Endothelial cell of umbilical vein (primary cell): ENCODE data around the gene CNTFR. TPM values are rescaled to one million over a fixed set of nuclear protein-coding genes. Genes with fewer than 3 reads are reported as not detected.

ENCODE experiments used
- BruUV-seq: library from RNA; stranded (reverse); fragments of 400-500 nt; replicated peaks from 2 replicates; lab custom pipeline; 2021; lab: Mats Ljungman, UMichigan
- CTCF ChIA-PET: fragments of 300-600, 350-600 bp; sonication (Branson Sonifier 250); formaldehyde crosslinking; loops from one replicate; lab custom pipeline; 2021; ENCODE audit warnings: antibody characterized with exemption, inconsistent platforms; lab: Charles Lee
- POLR2A ChIA-PET: fragments of 300-600, 350-600 bp; sonication (Branson Sonifier 250); formaldehyde crosslinking; loops from one replicate; lab custom pipeline; 2021; ENCODE audit warnings: antibody characterized with exemption, inconsistent platforms; lab: Charles Lee
- DNase-seq: peaks from one replicate; pipeline ENCODE4 v3.0.0-alpha.2; 2011; ENCODE audit warnings: low read depth, low spot score
- FAIRE-seq: peaks from 2 replicates; lab custom pipeline; 2011; peaks lifted over from hg19 to GRCh38; lab: Jason Lieb, UNC
- H2AFZ ChIP-seq: 2 replicates; pipeline ENCODE4 v1.6.0; 2012; ENCODE audit warnings: low read depth, low read length, control low read depth, inconsistent platforms
- H3K27ac ChIP-seq: 2 replicates; pipeline ENCODE4 v1.5.1; 2011; ENCODE audit warnings: low read depth, mild to moderate bottlenecking, control low read depth, low read length, moderate library complexity; ENCODE audit not compliant: insufficient read depth
- H3K27me3 ChIP-seq, 2 experiments: 2 replicates each; pipeline versions ENCODE4 v1.6.0 to v1.6.1; 2011; ENCODE audit warnings: low read length in 2 of 2, mixed read lengths in 1 of 2; ENCODE audit not compliant: control insufficient read depth in 2 of 2, insufficient read depth in 2 of 2
- H3K36me3 ChIP-seq, 2 experiments: 2 replicates in 1 of 2; 3 replicates in 1 of 2; pipeline ENCODE4 v1.5.1; 2011; ENCODE audit warnings: low read length in 2 of 2, mild to moderate bottlenecking in 1 of 2, moderate library complexity in 1 of 2; ENCODE audit not compliant: control insufficient read depth in 2 of 2, insufficient read depth in 2 of 2; ENCODE audit errors: extremely low read depth in 1 of 2
- H3K4me1 ChIP-seq: 3 replicates; pipeline ENCODE4 v1.5.1; 2011; ENCODE audit warnings: mild to moderate bottlenecking, low read length; ENCODE audit not compliant: control insufficient read depth, insufficient read depth; ENCODE audit errors: extremely low read depth
- H3K4me2 ChIP-seq: 2 replicates; pipeline ENCODE4 v1.6.1; 2011; ENCODE audit warnings: low read length, control low read depth, mixed read lengths; ENCODE audit not compliant: insufficient read depth
- H3K4me3 ChIP-seq, 3 experiments: fragments of 200-600 bp in 1 of 3; sonication (generic), shearing (Covaris generic) in 1 of 3; replicated peaks in 1 of 3; 2 replicates each; pipeline ENCODE4 v1.5.1; 2011 to 2016; ENCODE audit warnings: control low read depth in 3 of 3, low read length in 3 of 3, mild to moderate bottlenecking in 2 of 3, inconsistent platforms in 1 of 3, low read depth in 1 of 3, moderate library complexity in 1 of 3; ENCODE audit not compliant: insufficient read depth in 1 of 3
- H3K79me2 ChIP-seq: 2 replicates; pipeline ENCODE4 v1.6.0; 2012; ENCODE audit warnings: low read length, inconsistent platforms; ENCODE audit not compliant: control insufficient read depth, insufficient read depth
- H3K9ac ChIP-seq: replicated peaks from 2 replicates; pipeline ENCODE3; 2011; ENCODE audit warnings: low read length, control low read depth; ENCODE audit not compliant: insufficient read depth; ENCODE audit errors: extremely low read depth
- H3K9me1 ChIP-seq: replicated peaks from 3 replicates; pipeline ENCODE4 v1.6.0; 2011; ENCODE audit warnings: mild to moderate bottlenecking, low read length; ENCODE audit not compliant: control insufficient read depth, insufficient read depth; ENCODE audit errors: extremely low read depth
- H3K9me3 ChIP-seq: replicated peaks from 2 replicates; pipeline ENCODE4 v1.5.1; 2012; ENCODE audit warnings: low read length, inconsistent platforms; ENCODE audit not compliant: control insufficient read depth, insufficient read depth
- H4K20me1 ChIP-seq: replicated peaks from 2 replicates; pipeline ENCODE3; 2011; ENCODE audit warnings: mild to moderate bottlenecking, low read length; ENCODE audit not compliant: control insufficient read depth, insufficient read depth; ENCODE audit errors: extremely low read depth
- CTCF ChIP-seq, 2 donors: IDR thresholded peaks; 1 replicate in 1 of 2; 2 replicates in 1 of 2; pipeline ENCODE4 v1.5.1; 2011; ENCODE audit warnings: low read length in 2 of 2, mild to moderate bottlenecking in 2 of 2, moderate library complexity in 2 of 2, control low read depth in 1 of 2, inconsistent platforms in 1 of 2, low read depth in 1 of 2; ENCODE audit not compliant: insufficient read depth in 1 of 2; ENCODE audit errors: extremely low read depth in 1 of 2
- EZH2 ChIP-seq: IDR thresholded peaks from 2 replicates; pipeline ENCODE4 v1.6.1; 2012; ENCODE audit warnings: borderline replicate concordance, low read depth, mild to moderate bottlenecking, moderate library complexity, low read length, inconsistent platforms; ENCODE audit not compliant: severe bottlenecking
- FOS ChIP-seq: IDR thresholded peaks from 2 replicates; pipeline ENCODE4 v1.6.1; 2011; ENCODE audit warnings: mild to moderate bottlenecking, low read length, moderate library complexity, borderline replicate concordance; ENCODE audit not compliant: insufficient read depth
- POLR2A ChIP-seq: IDR thresholded peaks from 2 replicates; pipeline ENCODE4 v1.6.1; 2012; ENCODE audit warnings: low read depth, mild to moderate bottlenecking, control low read depth, low read length
- POLR2AphosphoS5 ChIP-seq: IDR thresholded peaks from 2 replicates; pipeline ENCODE4 v1.6.1; 2012; ENCODE audit warnings: low read depth, mild to moderate bottlenecking, control low read depth, low read length, moderate library complexity; ENCODE audit not compliant: insufficient read depth
- dilution Hi-C: fragments of 300-500 bp; cut with MboI; formaldehyde crosslinking; loops from one replicate; pipeline ENCODE4 v1.15.0; 2019; ENCODE audit warnings: low sequenced_read_pairs; ENCODE audit not compliant: extremely low pct_ligation_motif_present
- intact Hi-C: fragments of 100-400 bp; cut with micrococcal nuclease; formaldehyde crosslinking; loops from one replicate; pipeline ENCODE4 v1.10.0; 2022
- polyA plus RNA-seq, 4 experiments: library from polyadenylated mRNA; depleted of rRNA in 3 of 4; stranded (reverse) in 3 of 4; unstranded in 1 of 4; fragments of >200 nt; gene quantifications; 2 replicates each; pipeline versions ENCODE4 v1.2.1 to v1.2.3, GENCODE V29; 2011 to 2012; ENCODE audit warnings: missing spikeins in 1 of 4
- total RNA-seq: library from RNA; stranded (reverse); gene quantifications from 2 replicates; pipeline ENCODE4 v1.2.3, GENCODE V29; 2021

CNTFR gene
- total and polyA plus RNA-seq, 2 donors (not counting 3 experiments of a cell fraction or from before 2014, with no cell fraction given), result not detected

DNA sequence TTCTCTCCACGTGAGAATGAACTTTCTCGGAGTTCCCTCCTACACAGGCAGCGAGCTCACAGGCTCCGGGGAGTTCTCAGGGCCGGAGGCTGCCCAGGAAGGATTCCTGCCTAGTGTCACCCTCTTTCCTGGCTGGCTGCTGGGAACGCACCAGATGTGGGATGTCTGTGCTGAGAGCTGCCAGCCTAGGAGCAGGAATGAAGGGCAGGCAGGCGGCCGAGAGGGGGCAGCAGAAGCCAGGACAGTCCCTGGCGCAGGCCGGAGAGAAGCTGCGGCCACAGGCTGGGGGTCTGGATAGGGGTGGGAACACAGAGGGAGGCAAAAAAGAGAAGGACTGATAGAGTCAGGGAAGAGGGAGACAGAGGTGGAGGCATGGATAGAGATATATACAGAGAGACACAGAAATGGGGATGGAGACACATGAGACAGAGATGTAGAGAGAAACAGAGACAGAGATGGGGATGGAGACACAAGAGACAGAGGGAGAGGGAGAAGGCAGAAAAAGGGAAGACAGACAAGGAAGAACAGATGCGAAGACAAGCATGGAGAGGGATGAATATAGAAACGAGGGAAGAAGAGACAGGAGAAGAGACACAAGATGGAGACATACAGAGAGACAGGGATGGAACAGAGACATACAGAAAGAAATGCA is 41.4 kb downstream of the CNTFR start:
- H4K20me1 ChIP-seq, result no peaks in the 10 kb centered on the region
- peaks cover 5 to 7% of the 10 kb centered on the region in 2 experiments for H3K27me3 ChIP-seq
- POLR2A ChIA-PET, result no interaction called here
- no peak overlapping the region for H2AFZ ChIP-seq
- H3K36me3 ChIP-seq, result no peaks in the 10 kb centered on the region
- H3K79me2 ChIP-seq, result no peaks in the 10 kb centered on the region
- DNase-seq (peak; percentile 49), FAIRE-seq (peak; percentile 64)
- intact Hi-C loops (loop anchor here (1.0 to 2.0 kb wide), 7 partner anchors 43 to 215 kb away; no protein-coding TSS in a partner anchor), dilution Hi-C loops (no loop called here)
- no TSS peak for BruUV-seq
- H3K9ac ChIP-seq, result no peak overlapping the region
- no peaks in the 10 kb centered on the region for H3K9me3 ChIP-seq
- H3K9me1 ChIP-seq, result no peaks in the 10 kb centered on the region
- H3K4me1 ChIP-seq, result no peaks in the 10 kb centered on the region
- TF ChIP-seq FOS (no peak), EZH2 (peak; percentile 48), CTCF (IDR thresholded peaks at IDR 0.05; ENCODE audit: extremely low read depth in 1 of 2, insufficient read depth in 1 of 2, low read depth in 1 of 2, low read length in 2 of 2) (peak; percentile 86 to 96), POLR2A (no peak), POLR2AphosphoS5 (no peak)
- CTCF ChIA-PET, result interaction anchor here (0.5 to 11.1 kb wide), 53 partner anchors 9 to 467 kb away, joined by 3 to 326 read pairs (median 5); partner anchors contain the start of gene ENHO
- no peak overlapping the region for H3K27ac ChIP-seq
- H3K4me3 ChIP-seq, result no peak overlapping the region
- no peak overlapping the region for H3K4me2 ChIP-seq
